ENCODE results near the gene MC1R. TPM values are rescaled to one million over a fixed set of nuclear protein-coding genes. Genes with fewer than 3 reads are reported as not detected.

Gene MC1R
- total and polyA plus RNA-seq, 2 of the 8 experiments (the other 6 are each of a cell fraction or from before 2014, with no cell fraction given), result 2.2 to 2.9 TPM

DNA sequence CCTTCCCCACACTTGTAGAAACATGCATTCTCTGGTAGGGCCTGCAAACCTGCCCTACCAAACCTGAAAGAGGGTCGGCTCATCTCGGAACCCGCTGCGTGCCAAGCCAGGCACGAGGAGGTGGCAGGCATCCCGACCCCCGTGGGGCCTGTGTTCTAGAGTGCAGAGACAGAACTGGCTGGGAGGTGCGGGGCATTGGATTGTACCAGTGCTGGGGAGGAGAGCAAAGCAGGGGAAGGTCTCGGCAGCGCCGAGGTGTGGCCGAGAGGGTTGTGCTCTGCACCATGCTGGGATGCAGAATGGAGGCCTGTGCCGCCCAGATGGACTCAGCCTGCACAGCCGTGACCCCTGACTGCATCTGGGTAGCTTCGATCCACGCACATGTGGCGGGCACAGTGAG lies 17.8 kb upstream of the MC1R start:
- no peak overlapping the region for H3K18ac ChIP-seq (ENCODE audit: extremely low read depth, low read length)
- H3K23ac ChIP-seq (ENCODE audit: insufficient read length), result no peak overlapping the region
- no peak overlapping the region for H3K4me2 ChIP-seq (ENCODE audit: insufficient read depth in 1 of 2, low read depth in 2 of 2, low read length in 2 of 2)
- no peak overlapping the region for H2BK5ac ChIP-seq (ENCODE audit: low read depth, low read length)
- H2BK20ac ChIP-seq (ENCODE audit: low read length), result no peak overlapping the region
- no peak overlapping the region for H2BK12ac ChIP-seq (ENCODE audit: low read depth, low read length)
- H3K9me3 ChIP-seq (ENCODE audit: insufficient read depth in 2 of 2, low read depth in 1 of 2, low read length in 1 of 2), result no peaks in the 10 kb centered on the region
- no peak overlapping the region for H4K8ac ChIP-seq (ENCODE audit: extremely low read depth, insufficient read depth, low read length)
- H3K79me1 ChIP-seq (ENCODE audit: low read depth, low read length), result no peaks in the 10 kb centered on the region
- no peak for FAIRE-seq
- no peak overlapping the region for H2BK120ac ChIP-seq (replicated peaks; ENCODE audit: low read depth, low read length)
- no peak overlapping the region for H3K27ac ChIP-seq (ENCODE audit: low read depth, low read length)
- DNase-seq (ENCODE audit: low read depth in 1 of 2, low spot score in 2 of 2), result no peak
- no peaks in the 10 kb centered on the region for H3K4me1 ChIP-seq (replicated peaks in 1 of 4; ENCODE audit: control insufficient read depth in 3 of 4, insufficient read depth in 4 of 4, low read length in 3 of 4)
- H3K9ac ChIP-seq (replicated peaks in 1 of 4; ENCODE audit: extremely low read depth in 1 of 4, low read depth in 3 of 4, low read length in 3 of 4), result no peak overlapping the region
- no peak overlapping the region for H3K4ac ChIP-seq (replicated peaks; ENCODE audit: insufficient read length, low read depth, low read length)
- H3K23me2 ChIP-seq (ENCODE audit: low read depth, low read length), result no peaks in the 10 kb centered on the region
- no peak overlapping the region for H3K4me3 ChIP-seq (ENCODE audit: extremely low read depth in 1 of 4, insufficient read depth in 2 of 4, low read depth in 3 of 4, low read length in 4 of 4)
- peaks cover 5 to 28% (median 16%) of the 10 kb centered on the region in 4 experiments; a peak in 7 of 8 replicates for H3K36me3 ChIP-seq (ENCODE audit: control insufficient read depth in 2 of 4, insufficient read depth in 4 of 4, low read length in 3 of 4)
- H3K79me2 ChIP-seq (ENCODE audit: control insufficient read depth in 1 of 2, insufficient read depth in 2 of 2, low read length in 2 of 2), result no peaks in the 10 kb centered on the region
- CTCF ChIA-PET (ENCODE audit: partially characterized antibody), result interaction anchor here (3.7 kb wide), 1 partner anchor 9 kb away, joined by 14 read pairs; no protein-coding TSS in a partner anchor
- no peak overlapping the region for H2AK5ac ChIP-seq (ENCODE audit: low read depth, low read length)
- H4K5ac ChIP-seq (ENCODE audit: insufficient read length, low read depth, low read length), result no peak overlapping the region
- no peak overlapping the region for H2AFZ ChIP-seq (ENCODE audit: low read length)
- POLR2A ChIA-PET (ENCODE audit: partially characterized antibody), result interaction anchor here (1.3 kb wide), 1 partner anchor 21 kb away, joined by 4 read pairs; no protein-coding TSS in a partner anchor
- 94% methylated on average over 16 of the region's 17 CpGs; no CpG with 5 or more reads in 1 of the 2 experiments for WGBS, 2 experiments (ENCODE audit: extremely low coverage in 1 of 2, insufficient coverage in 1 of 2, insufficient read length in 1 of 2, insufficient replicate concordance in 2 of 2, low coverage in 1 of 2, low lambda C conversion rate in 2 of 2, missing lambda C conversion rate in 1 of 2)
- TF ChIP-seq EP300 (IDR thresholded peaks at IDR 0.05; ENCODE audit: borderline replicate concordance in 1 of 2, low read depth in 2 of 2, low read length in 2 of 2), result no peak
- TF ChIP-seq MAFK (IDR thresholded peaks at IDR 0.05; ENCODE audit: low read depth, low read length), result no peak
- TF ChIP-seq, protein P1, sequence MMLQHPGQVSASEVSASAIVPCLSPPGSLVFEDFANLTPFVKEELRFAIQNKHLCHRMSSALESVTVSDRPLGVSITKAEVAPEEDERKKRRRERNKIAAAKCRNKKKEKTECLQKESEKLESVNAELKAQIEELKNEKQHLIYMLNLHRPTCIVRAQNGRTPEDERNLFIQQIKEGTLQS (IDR thresholded peaks at IDR 0.05; ENCODE audit: insufficient read depth, low read depth, low read length), result no peak
- TF ChIP-seq TEAD4 (IDR thresholded peaks at IDR 0.05; ENCODE audit: low read depth, low read length), result no peak
- no peak overlapping the region for H4K91ac ChIP-seq (replicated peaks; ENCODE audit: insufficient read length, low read length)
- H2BK15ac ChIP-seq (ENCODE audit: low read length), result no peak overlapping the region
- no peak overlapping the region for H3K56ac ChIP-seq (replicated peaks; ENCODE audit: insufficient read length, low read depth, low read length)
- no peak overlapping the region for H3K14ac ChIP-seq (ENCODE audit: insufficient read length)
- peaks cover 0 to 6% of the 10 kb centered on the region in 2 experiments for H4K20me1 ChIP-seq (replicated peaks in 1 of 2; ENCODE audit: control insufficient read depth in 1 of 2, insufficient read depth in 2 of 2, low read length in 2 of 2)
- no peaks in the 10 kb centered on the region for H3K27me3 ChIP-seq (replicated peaks in 1 of 4; ENCODE audit: control insufficient read depth in 3 of 4, extremely low read depth in 1 of 4, insufficient read depth in 3 of 4, low read length in 3 of 4)
